Stomach (tissue), 9 donors: ENCODE data around the gene MRAP2. TPM values are rescaled to one million over a fixed set of nuclear protein-coding genes. Genes with fewer than 3 reads are reported as not detected.

Experiments used
- DNase-seq, 2 donors: peaks; one replicate each; pipeline versions ENCODE4 v3.0.0 to v3.0.0-alpha.2; 2013 to 2019
- H3K27ac ChIP-seq, 5 donors: fragments of 200-600 bp in 4 of 5; sonication (generic) in 4 of 5; one replicate each; pipeline ENCODE4 v1.5.1; 2013 to 2019; ENCODE audit warnings: mild to moderate bottlenecking in 1 of 5, moderate library complexity in 1 of 5
- H3K27me3 ChIP-seq, 3 donors: fragments of 200-600 bp; sonication (generic); one replicate each; pipeline ENCODE4 v1.5.1; 2017 to 2019; ENCODE audit warnings: mixed run types in 1 of 3
- H3K36me3 ChIP-seq, 4 donors: fragments of 200-600 bp; sonication (generic); 1 replicate in 3 of 4; 2 replicates in 1 of 4; pipeline ENCODE4 v1.5.1; 2016 to 2019
- H3K4me1 ChIP-seq, 4 donors: fragments of 200-600 bp; sonication (generic); one replicate each; pipeline ENCODE4 v1.5.1; 2016 to 2019
- H3K4me3 ChIP-seq, 4 donors: fragments of 200-600 bp; sonication (generic) in 3 of 4; one replicate each; pipeline ENCODE4 v1.5.1; 2016 to 2019; ENCODE audit warnings: mild to moderate bottlenecking in 1 of 4
- H3K9me3 ChIP-seq, 4 donors: fragments of 200-600 bp; sonication (generic); one replicate each; pipeline ENCODE4 v1.5.1; 2016 to 2019
- EP300 ChIP-seq: sonication (generic); formaldehyde crosslinking; IDR thresholded peaks from one replicate; pipeline ENCODE4 v1.6.1; 2017; ENCODE audit warnings: antibody characterized with exemption
- POLR2A ChIP-seq, 4 donors: fragments of 450-650 bp; IDR thresholded peaks; one replicate each; pipeline ENCODE4 v1.6.1; 2016; ENCODE audit warnings: antibody characterized with exemption in 4 of 4, control low read depth in 2 of 4, mild to moderate bottlenecking in 1 of 4, moderate library complexity in 1 of 4
- POLR2AphosphoS5 ChIP-seq, 3 donors: sonication (generic); formaldehyde crosslinking; IDR thresholded peaks; one replicate each; pipeline ENCODE4 v1.6.1; 2016; ENCODE audit warnings: antibody characterized with exemption in 3 of 3
- WGBS, 5 donors: extraction: QIAGEN DNeasy Blood & Tissue Kit in 3 of 5; methylation state at CpG; one replicate each; pipeline versions ENCODE4 v1.1.5 to v1.1.7; 2013 to 2018; 5-methylcytosine and 5-hydroxymethylcytosine counted together
- intact Hi-C: fragments of 100-400 bp; cut with DNase I; formaldehyde crosslinking; loops from one replicate; pipeline ENCODE4 v1.15.1; 2023; ENCODE audit warnings: low total_unique reads
- polyA plus RNA-seq, 3 donors: library from polyadenylated mRNA; stranded (reverse); fragments of 200-250 nt; gene quantifications; one replicate each; pipeline ENCODE4 v1.2.3, GENCODE V29; 2013
- total RNA-seq, 5 donors: library from RNA; depleted of rRNA; stranded (reverse); fragments of >200 nt; gene quantifications; one replicate each; pipeline versions ENCODE4 v1.1.0 to v1.2.3, GENCODE V29; 2014 to 2016
- TF ChIP-seq, protein P1 (sequence below), 7 experiments: fragments of 450-650 bp in 4 of 7; fragments of 200-600 bp in 3 of 7; sonication (generic) in 3 of 7; IDR thresholded peaks; one replicate each; pipeline ENCODE4 v1.5.1; 2016 to 2019; ENCODE audit warnings: antibody characterized with exemption in 7 of 7, control low read depth in 2 of 7, mild to moderate bottlenecking in 1 of 7
- donor health status: healthy with polysubstance abuse.
- donor health status: Bipolar disorder and iron deficiency.
- donor health status: healthy.

The MRAP2 gene
- total and polyA plus RNA-seq, 8 donors, result 1.3 to 20.2 (median 4.1) TPM

DNA sequence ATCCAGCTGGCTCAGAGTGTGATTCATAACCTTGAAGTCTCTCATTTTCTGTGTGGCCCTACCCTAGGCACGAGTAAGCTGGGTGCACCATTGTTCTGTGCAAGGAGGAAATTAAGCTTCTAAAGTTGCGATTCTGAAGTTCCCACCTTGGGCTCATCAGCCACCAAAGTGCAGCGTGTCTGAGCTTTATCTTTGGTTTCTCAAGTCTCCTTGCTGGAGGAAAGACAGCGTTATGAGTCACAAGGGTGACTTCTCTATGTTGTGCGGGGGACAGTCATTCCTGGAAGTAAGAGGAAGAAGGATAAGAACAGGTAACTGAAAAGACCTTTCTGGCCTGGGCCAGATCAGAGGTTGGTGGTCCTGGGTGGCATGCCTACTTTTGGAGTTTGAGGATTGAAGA lies 16.8 kb downstream of the MRAP2 start:
- H3K4me1 ChIP-seq, result peaks cover 0 to 15% (median 9%) of the 10 kb centered on the region in 4 donors
- TF ChIP-seq, protein P1, sequence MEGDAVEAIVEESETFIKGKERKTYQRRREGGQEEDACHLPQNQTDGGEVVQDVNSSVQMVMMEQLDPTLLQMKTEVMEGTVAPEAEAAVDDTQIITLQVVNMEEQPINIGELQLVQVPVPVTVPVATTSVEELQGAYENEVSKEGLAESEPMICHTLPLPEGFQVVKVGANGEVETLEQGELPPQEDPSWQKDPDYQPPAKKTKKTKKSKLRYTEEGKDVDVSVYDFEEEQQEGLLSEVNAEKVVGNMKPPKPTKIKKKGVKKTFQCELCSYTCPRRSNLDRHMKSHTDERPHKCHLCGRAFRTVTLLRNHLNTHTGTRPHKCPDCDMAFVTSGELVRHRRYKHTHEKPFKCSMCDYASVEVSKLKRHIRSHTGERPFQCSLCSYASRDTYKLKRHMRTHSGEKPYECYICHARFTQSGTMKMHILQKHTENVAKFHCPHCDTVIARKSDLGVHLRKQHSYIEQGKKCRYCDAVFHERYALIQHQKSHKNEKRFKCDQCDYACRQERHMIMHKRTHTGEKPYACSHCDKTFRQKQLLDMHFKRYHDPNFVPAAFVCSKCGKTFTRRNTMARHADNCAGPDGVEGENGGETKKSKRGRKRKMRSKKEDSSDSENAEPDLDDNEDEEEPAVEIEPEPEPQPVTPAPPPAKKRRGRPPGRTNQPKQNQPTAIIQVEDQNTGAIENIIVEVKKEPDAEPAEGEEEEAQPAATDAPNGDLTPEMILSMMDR (IDR thresholded peaks at IDR 0.05), result no peak
- TF ChIP-seq POLR2AphosphoS5 (IDR thresholded peaks at IDR 0.05), result no peak
- TF ChIP-seq POLR2A (IDR thresholded peaks at IDR 0.05), result no peak
- no peak for TF ChIP-seq EP300
- intact Hi-C loops, result no loop called here
- no peak for DNase-seq
- H3K27me3 ChIP-seq, result no peaks in the 10 kb centered on the region
- H3K9me3 ChIP-seq, result no peaks in the 10 kb centered on the region
- no peak overlapping the region for H3K4me3 ChIP-seq
- no peak overlapping the region for H3K27ac ChIP-seq
- no peaks in the 10 kb centered on the region for H3K36me3 ChIP-seq
- WGBS, 5 donors, result 84 to 91% (median 88%) methylated on average over 5 of the region's 5 CpGs

DNA sequence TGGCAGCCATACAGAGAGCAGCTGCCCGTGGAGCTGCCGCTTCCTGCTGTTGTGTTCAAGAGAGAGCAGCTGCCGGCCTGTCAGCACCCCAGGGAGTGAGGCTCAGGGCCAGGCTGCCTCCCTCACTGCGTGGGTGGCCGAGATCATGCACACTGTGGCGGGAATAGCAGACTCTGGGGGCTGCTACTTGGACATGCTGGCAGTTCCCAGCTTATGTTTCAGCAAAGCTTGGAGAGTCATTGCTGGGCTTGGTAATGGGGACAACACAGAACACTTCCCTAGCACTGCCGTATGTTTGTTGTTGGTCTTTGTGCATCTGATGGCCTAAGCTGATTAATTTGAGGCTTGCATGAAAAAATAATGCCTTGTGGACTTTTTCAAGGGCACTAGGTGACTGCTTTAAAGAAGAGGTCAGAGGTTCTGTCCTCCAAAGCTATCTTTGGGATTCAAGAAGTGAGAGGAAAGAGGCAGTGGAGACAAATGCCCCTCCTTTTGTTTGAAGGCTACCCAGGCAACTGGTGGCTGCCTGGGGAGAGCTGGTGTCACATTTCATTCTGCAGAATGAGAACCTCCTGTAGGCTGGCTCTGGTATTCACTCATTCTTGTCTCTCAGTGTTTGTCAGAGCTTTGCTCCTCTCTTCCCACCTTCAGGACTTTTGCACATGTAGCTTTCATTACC lies 18.8 kb downstream of the MRAP2 start:
- 8 to 38% (median 26%) methylated on average over 7 of the region's 7 CpGs for WGBS, 5 donors
- no peaks in the 10 kb centered on the region for H3K27me3 ChIP-seq
- H3K9me3 ChIP-seq, result no peaks in the 10 kb centered on the region
- no peaks in the 10 kb centered on the region for H3K36me3 ChIP-seq
- TF ChIP-seq POLR2A (IDR thresholded peaks at IDR 0.05) (no peak), EP300 (no peak), POLR2AphosphoS5 (IDR thresholded peaks at IDR 0.05) (no peak)
- TF ChIP-seq, protein P1 (IDR thresholded peaks at IDR 0.05), result no peak
- H3K27ac ChIP-seq, result no peak overlapping the region
- peak in 1 of 2 donors; percentile 81 for DNase-seq
- no peak overlapping the region for H3K4me3 ChIP-seq
- intact Hi-C loops, result no loop called here
- peaks cover 0 to 22% (median 9%) of the 10 kb centered on the region in 4 donors for H3K4me1 ChIP-seq

DNA sequence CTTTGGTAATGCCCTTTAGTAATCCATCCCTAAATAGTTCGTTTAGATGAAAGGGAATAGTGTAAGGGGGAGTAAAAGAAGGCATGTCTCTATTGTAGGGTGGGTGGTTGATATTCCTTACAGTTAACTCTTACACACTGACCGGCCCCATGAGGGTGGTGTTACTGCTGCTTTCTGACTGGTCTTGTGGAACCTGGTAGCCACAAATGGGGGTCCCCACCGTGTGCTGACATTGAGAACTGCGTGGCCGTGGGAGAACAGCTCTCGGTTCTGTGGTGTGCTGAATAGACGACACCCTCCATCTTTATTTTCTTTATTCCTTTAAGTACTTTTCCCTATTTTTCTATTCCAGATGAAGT lies 19.3 kb downstream of the MRAP2 start:
- H3K27ac ChIP-seq, result no peak overlapping the region
- 63 to 71% (median 68%) methylated on average over 7 of the region's 7 CpGs for WGBS, 5 donors
- no peak overlapping the region for H3K4me3 ChIP-seq
- DNase-seq, result no peak
- no peaks in the 10 kb centered on the region for H3K9me3 ChIP-seq
- H3K4me1 ChIP-seq, result peaks cover 0 to 25% (median 9%) of the 10 kb centered on the region in 4 donors
- no peaks in the 10 kb centered on the region for H3K36me3 ChIP-seq
- no peaks in the 10 kb centered on the region for H3K27me3 ChIP-seq
- intact Hi-C loops, result no loop called here
- TF ChIP-seq, protein P1 (IDR thresholded peaks at IDR 0.05), result no peak
- TF ChIP-seq POLR2AphosphoS5 (IDR thresholded peaks at IDR 0.05) (no peak), EP300 (no peak), POLR2A (IDR thresholded peaks at IDR 0.05) (no peak)

DNA sequence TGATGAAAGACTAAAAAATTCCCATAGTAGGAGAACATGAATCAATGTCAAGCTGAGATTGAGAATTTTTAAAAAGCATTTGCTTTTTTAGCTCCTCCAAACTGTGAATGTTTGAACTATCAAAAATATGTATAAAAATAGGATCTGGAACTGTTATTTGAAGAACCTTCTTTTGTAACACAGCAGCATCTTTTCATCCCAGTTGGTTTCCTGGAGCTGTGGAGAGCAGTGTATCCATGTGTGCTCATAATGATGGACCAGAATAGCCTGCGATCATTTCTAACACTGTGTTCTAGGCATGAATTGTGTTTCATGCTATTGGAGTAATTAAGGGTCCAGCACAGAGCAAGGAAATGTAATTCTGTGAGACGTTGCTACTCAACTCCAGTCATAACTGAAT lies 22.1 kb downstream of the MRAP2 start:
- Histone ChIP-seq H3K27me3 (no peaks in the 10 kb centered on the region), H3K4me3 (no peak overlapping the region), H3K4me1 (peaks cover 0 to 25% (median 9%) of the 10 kb centered on the region in 4 donors), H3K27ac (no peak overlapping the region), H3K36me3 (no peaks in the 10 kb centered on the region), H3K9me3 (no peaks in the 10 kb centered on the region)
- TF ChIP-seq EP300, result no peak
- TF ChIP-seq POLR2AphosphoS5 (IDR thresholded peaks at IDR 0.05), result no peak
- TF ChIP-seq POLR2A (IDR thresholded peaks at IDR 0.05), result no peak
- TF ChIP-seq, protein P1 (IDR thresholded peaks at IDR 0.05), result no peak
- WGBS, 5 donors, result 75 to 86% (median 83%) methylated on average over 2 of the region's 2 CpGs
- intact Hi-C loops, result no loop called here
- no peak for DNase-seq
